ENCODE data around the gene GMDS. TPM values are rescaled to one million over a fixed set of nuclear protein-coding genes. Genes with fewer than 3 reads are reported as not detected.

The GMDS gene
- total RNA-seq, 2 experiments from 2014 or later: 13.9 to 16.4 TPM

GRCh38 chr6:1662534-1662933 lies 582.9 kb downstream of the GMDS start:
- Mint-ChIP-seq H3K4me3 (no peak overlapping the region), H3K27ac (no peak overlapping the region), H3K27me3 (no peaks in the 10 kb centered on the region), H3K9me3 (no peaks in the 10 kb centered on the region), H3K36me3 (ENCODE audit: low read depth) (no peaks in the 10 kb centered on the region), H3K4me1 (ENCODE audit: low read depth) (no peaks in the 10 kb centered on the region)
- Histone ChIP-seq H3K27me3 (ENCODE audit: control insufficient read depth in 1 of 2, insufficient read depth in 2 of 2, low read length in 2 of 2) (no peaks in the 10 kb centered on the region), H3K4me3 (ENCODE audit: low read length) (no peak overlapping the region), H3K9me3 (ENCODE audit: control insufficient read depth in 1 of 2, insufficient read depth in 1 of 2, low read length in 2 of 2) (no peaks in the 10 kb centered on the region), H3K27ac (ENCODE audit: low read depth in 1 of 2, low read length in 2 of 2) (no peak overlapping the region), H3K36me3 (ENCODE audit: insufficient read depth, low read length) (no peaks in the 10 kb centered on the region), H3K4me1 (ENCODE audit: insufficient read depth, low read length) (no peaks in the 10 kb centered on the region)
- ATAC-seq (ENCODE audit: poor library complexity) (no peak), DNase-seq (no peak)
- ChIA-PET POLR2A (no interaction called here), CTCF (no interaction called here)
- no peak for TF ChIP-seq CTCF (IDR thresholded peaks at IDR 0.05)
- intact Hi-C loops (cut with DNase I, micrococcal nuclease): no loop called here

- Mint-ChIP-seq H3K4me3 (no peak overlapping the region), H3K4me1 (ENCODE audit: low read depth) (no peaks in the 10 kb centered on the region), H3K27ac (no peak overlapping the region), H3K36me3 (ENCODE audit: low read depth) (no peaks in the 10 kb centered on the region), H3K9me3 (no peaks in the 10 kb centered on the region), H3K27me3 (no peaks in the 10 kb centered on the region)
- H3K27me3 ChIP-seq (ENCODE audit: control insufficient read depth in 1 of 2, insufficient read depth in 2 of 2, low read length in 2 of 2): no peaks in the 10 kb centered on the region
- intact Hi-C loops (cut with DNase I, micrococcal nuclease): no loop called here
- H3K4me1 ChIP-seq (ENCODE audit: insufficient read depth, low read length): no peaks in the 10 kb centered on the region
- no peak for ATAC-seq (ENCODE audit: poor library complexity)
- no peaks in the 10 kb centered on the region for H3K9me3 ChIP-seq (ENCODE audit: control insufficient read depth in 1 of 2, insufficient read depth in 1 of 2, low read length in 2 of 2)
- ChIA-PET POLR2A (no interaction called here), CTCF (no interaction called here)
- no peak overlapping the region for H3K4me3 ChIP-seq (ENCODE audit: low read length)
- no peak overlapping the region for H3K27ac ChIP-seq (ENCODE audit: low read depth in 1 of 2, low read length in 2 of 2)
- TF ChIP-seq CTCF (IDR thresholded peaks at IDR 0.05): no peak
- DNase-seq: no peak
- no peaks in the 10 kb centered on the region for H3K36me3 ChIP-seq (ENCODE audit: insufficient read depth, low read length)
These were observed 585.6 kb downstream of the GMDS start for GRCh38 chr6:1659816-1660215.

GRCh38 chr6:1658212-1659005 lies 587.0 kb downstream of the GMDS start:
- no peaks in the 10 kb centered on the region for H3K27me3 ChIP-seq (ENCODE audit: control insufficient read depth in 1 of 2, insufficient read depth in 2 of 2, low read length in 2 of 2)
- ATAC-seq (ENCODE audit: poor library complexity) (no peak), DNase-seq (no peak)
- Mint-ChIP-seq H3K9me3 (no peaks in the 10 kb centered on the region), H3K4me3 (no peak overlapping the region), H3K27me3 (no peaks in the 10 kb centered on the region), H3K27ac (no peak overlapping the region), H3K4me1 (ENCODE audit: low read depth) (no peaks in the 10 kb centered on the region), H3K36me3 (ENCODE audit: low read depth) (no peaks in the 10 kb centered on the region)
- no peak overlapping the region for H3K4me3 ChIP-seq (ENCODE audit: low read length)
- ChIA-PET POLR2A (no interaction called here), CTCF (no interaction called here)
- H3K9me3 ChIP-seq (ENCODE audit: control insufficient read depth in 1 of 2, insufficient read depth in 1 of 2, low read length in 2 of 2): no peaks in the 10 kb centered on the region
- intact Hi-C loops (cut with DNase I, micrococcal nuclease): no loop called here
- H3K36me3 ChIP-seq (ENCODE audit: insufficient read depth, low read length): no peaks in the 10 kb centered on the region
- no peak for TF ChIP-seq CTCF (IDR thresholded peaks at IDR 0.05)
- no peak overlapping the region for H3K27ac ChIP-seq (ENCODE audit: low read depth in 1 of 2, low read length in 2 of 2)
- H3K4me1 ChIP-seq (ENCODE audit: insufficient read depth, low read length): no peaks in the 10 kb centered on the region

Data from CD4-positive, alpha-beta T cell (primary cell).